Liver (tissue), 9 donors: ENCODE measurements around the gene HPN. TPM values are rescaled to one million over a fixed set of nuclear protein-coding genes. Genes with fewer than 3 reads are reported as not detected.

ENCODE experiments used
- DNase-seq: peaks from one replicate; pipeline ENCODE4 v3.0.0-alpha.2; 2017; ENCODE audit warnings: low spot score
- H3K27ac ChIP-seq, 2 donors: one replicate each; pipeline ENCODE4 v1.7.0; 2013; ENCODE audit warnings: inconsistent platforms in 2 of 2, low read length in 2 of 2, control low read depth in 1 of 2, low read depth in 1 of 2, mild to moderate bottlenecking in 1 of 2
- H3K27me3 ChIP-seq, 4 donors: one replicate each; pipeline versions ENCODE4 v1.6.1 to v1.7.0; 2013; ENCODE audit warnings: low read length in 3 of 4, inconsistent platforms in 1 of 4, mild to moderate bottlenecking in 1 of 4, moderate library complexity in 1 of 4; ENCODE audit not compliant: control insufficient read depth in 4 of 4, insufficient read depth in 4 of 4
- H3K36me3 ChIP-seq, 4 donors: one replicate each; pipeline versions ENCODE4 v1.6.1 to v1.7.0; 2013; ENCODE audit warnings: low read length in 3 of 4, mild to moderate bottlenecking in 3 of 4, low read depth in 1 of 4, moderate library complexity in 1 of 4; ENCODE audit not compliant: control insufficient read depth in 4 of 4, insufficient read depth in 3 of 4
- H3K4me1 ChIP-seq, 4 donors: one replicate each; pipeline versions ENCODE4 v1.6.1 to v1.7.0; 2013; ENCODE audit warnings: low read length in 3 of 4, mild to moderate bottlenecking in 3 of 4, moderate library complexity in 1 of 4; ENCODE audit not compliant: control insufficient read depth in 4 of 4, insufficient read depth in 4 of 4
- H3K4me3 ChIP-seq, 3 donors: one replicate each; pipeline versions ENCODE4 v1.6.1 to v1.7.0; 2013; ENCODE audit warnings: low read length in 3 of 3, control low read depth in 1 of 3, low read depth in 1 of 3, mild to moderate bottlenecking in 1 of 3
- H3K9ac ChIP-seq, 2 donors: one replicate each; pipeline ENCODE4 v1.7.0; 2013; ENCODE audit warnings: low read length in 2 of 2, mild to moderate bottlenecking in 2 of 2, moderate library complexity in 2 of 2, control low read depth in 1 of 2, low read depth in 1 of 2
- H3K9me3 ChIP-seq, 4 donors: one replicate each; pipeline versions ENCODE4 v1.6.1 to v1.7.0; 2013; ENCODE audit warnings: low read length in 3 of 4; ENCODE audit not compliant: control insufficient read depth in 4 of 4
- FOXA1 ChIP-seq: IDR thresholded peaks from 2 replicates; pipeline ENCODE4 v1.6.1; 2016; ENCODE audit warnings: antibody characterized with exemption
- GABPA ChIP-seq, 2 donors: IDR thresholded peaks in 1 of 2; conservative IDR thresholded peaks in 1 of 2; 2 replicates each; pipeline ENCODE4 v1.6.1; 2016; ENCODE audit warnings: antibody characterized with exemption in 2 of 2, mild to moderate bottlenecking in 1 of 2, moderate library complexity in 1 of 2
- JUND ChIP-seq, 2 donors: IDR thresholded peaks; 2 replicates each; pipeline ENCODE4 v1.6.1; 2016; ENCODE audit warnings: antibody characterized with exemption in 2 of 2
- RAD21 ChIP-seq, 2 donors: IDR thresholded peaks; 2 replicates each; pipeline ENCODE4 v1.6.1; 2016; ENCODE audit warnings: antibody characterized with exemption in 2 of 2, mild to moderate bottlenecking in 2 of 2
- REST ChIP-seq: IDR thresholded peaks from 2 replicates; pipeline ENCODE4 v1.6.1; 2016; ENCODE audit warnings: antibody characterized with exemption, mild to moderate bottlenecking
- RXRA ChIP-seq, 2 donors: IDR thresholded peaks; 2 replicates each; pipeline ENCODE4 v1.6.1; 2017 to 2018; ENCODE audit warnings: antibody characterized with exemption in 2 of 2, mild to moderate bottlenecking in 1 of 2
- ZBTB33 ChIP-seq: IDR thresholded peaks from 2 replicates; pipeline ENCODE4 v1.6.1; 2016; ENCODE audit warnings: antibody characterized with exemption
- WGBS: extraction: QIAGEN DNeasy Blood & Tissue Kit; methylation state at CpG from one replicate; pipeline ENCODE4 v1.1.7; 2013; 5-methylcytosine and 5-hydroxymethylcytosine counted together
- polyA plus RNA-seq, 2 donors: library from polyadenylated mRNA; stranded (reverse) in 1 of 2; unstranded in 1 of 2; fragments of 200-250 nt in 1 of 2; fragments of >200 nt in 1 of 2; fragmentation: Nextera tagmentation in 1 of 2; extraction: Ambion mirVana in 1 of 2; gene quantifications; one replicate each; pipeline versions ENCODE4 v1.2.1 to v1.2.3, GENCODE V29; 2013 to 2015
- total RNA-seq, 2 donors: library from RNA; depleted of rRNA; stranded (reverse); fragments of >200 nt; gene quantifications; one replicate each; pipeline ENCODE4 v1.2.3, GENCODE V29; 2014
- TF ChIP-seq, protein P1 (sequence below): fragments of 150-350 bp; IDR thresholded peaks from 2 replicates; pipeline ENCODE4 v1.5.1; 2017; ENCODE audit warnings: improper control_type of control experiment, low read depth, low read length; ENCODE audit not compliant: missing input control
- donor health status: healthy.
- donor health status: healthy.
- donor health status: healthy.
- donor health status: healthy.
- donor health status: healthy.

HPN gene
- total and polyA plus RNA-seq, 4 donors: 130 to 535 (median 335) TPM

DNA sequence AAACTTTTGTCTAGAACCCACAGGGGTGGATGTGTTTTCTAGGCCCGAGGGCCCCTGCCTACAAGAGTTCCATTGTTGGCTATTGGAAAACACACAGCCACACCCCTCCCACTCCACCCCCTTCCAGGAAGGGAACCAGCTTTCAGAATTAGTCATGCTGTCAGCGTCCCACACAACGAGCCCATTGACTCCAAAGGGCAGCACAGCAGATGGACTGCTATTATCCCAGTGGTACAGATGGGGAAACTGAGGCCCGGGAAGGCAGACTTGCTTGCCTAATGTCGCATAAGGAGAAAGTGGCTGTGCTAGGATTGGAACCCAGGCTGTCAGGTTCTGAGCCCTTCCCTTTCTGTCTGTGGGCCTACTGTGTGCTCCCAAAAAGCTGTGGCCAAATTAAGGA, 66.0 kb downstream of the HPN start (continued):
- TF ChIP-seq REST: no peak

DNA sequence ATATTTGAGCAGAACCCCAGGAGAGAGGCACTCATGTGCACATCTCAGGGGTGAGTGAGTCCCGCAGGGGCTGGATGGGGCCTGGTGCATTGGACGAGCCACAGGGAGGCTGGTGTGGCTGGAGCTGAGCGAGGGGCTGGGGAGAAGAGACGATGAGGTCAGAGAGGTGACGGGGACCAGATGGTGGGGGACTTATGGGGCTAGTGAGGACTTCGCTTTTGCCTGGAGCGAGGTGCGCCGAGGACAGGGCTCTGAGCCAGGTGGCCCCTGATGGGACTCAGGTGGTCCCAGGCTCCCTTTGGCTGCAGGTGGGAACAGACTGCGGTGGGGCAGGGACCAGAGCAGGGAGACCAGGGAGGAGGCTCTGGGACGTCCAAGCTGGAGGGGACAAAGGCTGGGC, 67.2 kb downstream of the HPN start:
- no peaks in the 10 kb centered on the region for H3K27me3 ChIP-seq
- WGBS: 85% methylated on average over 11 of the region's 11 CpGs
- TF ChIP-seq FOXA1 (no peak), RAD21 (IDR thresholded peaks at IDR 0.05) (no peak), GABPA (IDR thresholded peaks at IDR 0.05 in 1 of 2, conservative IDR thresholded peaks at IDR 0.05 in 1 of 2) (no peak), REST (no peak), RXRA (IDR thresholded peaks at IDR 0.05) (no peak), ZBTB33 (no peak), JUND (IDR thresholded peaks at IDR 0.05) (no peak)
- TF ChIP-seq, protein P1, sequence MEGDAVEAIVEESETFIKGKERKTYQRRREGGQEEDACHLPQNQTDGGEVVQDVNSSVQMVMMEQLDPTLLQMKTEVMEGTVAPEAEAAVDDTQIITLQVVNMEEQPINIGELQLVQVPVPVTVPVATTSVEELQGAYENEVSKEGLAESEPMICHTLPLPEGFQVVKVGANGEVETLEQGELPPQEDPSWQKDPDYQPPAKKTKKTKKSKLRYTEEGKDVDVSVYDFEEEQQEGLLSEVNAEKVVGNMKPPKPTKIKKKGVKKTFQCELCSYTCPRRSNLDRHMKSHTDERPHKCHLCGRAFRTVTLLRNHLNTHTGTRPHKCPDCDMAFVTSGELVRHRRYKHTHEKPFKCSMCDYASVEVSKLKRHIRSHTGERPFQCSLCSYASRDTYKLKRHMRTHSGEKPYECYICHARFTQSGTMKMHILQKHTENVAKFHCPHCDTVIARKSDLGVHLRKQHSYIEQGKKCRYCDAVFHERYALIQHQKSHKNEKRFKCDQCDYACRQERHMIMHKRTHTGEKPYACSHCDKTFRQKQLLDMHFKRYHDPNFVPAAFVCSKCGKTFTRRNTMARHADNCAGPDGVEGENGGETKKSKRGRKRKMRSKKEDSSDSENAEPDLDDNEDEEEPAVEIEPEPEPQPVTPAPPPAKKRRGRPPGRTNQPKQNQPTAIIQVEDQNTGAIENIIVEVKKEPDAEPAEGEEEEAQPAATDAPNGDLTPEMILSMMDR: no peak
- no peaks in the 10 kb centered on the region for H3K9me3 ChIP-seq
- H3K36me3 ChIP-seq: no peaks in the 10 kb centered on the region
- H3K27ac ChIP-seq: no peak overlapping the region
- H3K4me1 ChIP-seq: no peaks in the 10 kb centered on the region
- DNase-seq: no peak
- no peak overlapping the region for H3K9ac ChIP-seq
- no peak overlapping the region for H3K4me3 ChIP-seq
